Thyroid gland (tissue), 4 donors: ENCODE results near the gene BTBD6.

ENCODE experiments used
- POLR2A ChIP-seq, 2 donors: fragments of 450-650 bp; IDR thresholded peaks; one replicate each; pipeline ENCODE4 v1.6.1; 2017; ENCODE audit warnings: antibody characterized with exemption in 2 of 2, mild to moderate bottlenecking in 2 of 2, moderate library complexity in 1 of 2
- TF ChIP-seq, protein P1 (sequence below), 6 experiments: fragments of 200-600 bp in 3 of 6; fragments of 450-650 bp in 3 of 6; sonication (generic) in 3 of 6; IDR thresholded peaks; one replicate each; pipeline ENCODE4 v1.5.1; 2016 to 2019; ENCODE audit warnings: antibody characterized with exemption in 6 of 6, mild to moderate bottlenecking in 2 of 6, inconsistent platforms in 1 of 6, moderate library complexity in 1 of 6

- TF ChIP-seq, protein P1, sequence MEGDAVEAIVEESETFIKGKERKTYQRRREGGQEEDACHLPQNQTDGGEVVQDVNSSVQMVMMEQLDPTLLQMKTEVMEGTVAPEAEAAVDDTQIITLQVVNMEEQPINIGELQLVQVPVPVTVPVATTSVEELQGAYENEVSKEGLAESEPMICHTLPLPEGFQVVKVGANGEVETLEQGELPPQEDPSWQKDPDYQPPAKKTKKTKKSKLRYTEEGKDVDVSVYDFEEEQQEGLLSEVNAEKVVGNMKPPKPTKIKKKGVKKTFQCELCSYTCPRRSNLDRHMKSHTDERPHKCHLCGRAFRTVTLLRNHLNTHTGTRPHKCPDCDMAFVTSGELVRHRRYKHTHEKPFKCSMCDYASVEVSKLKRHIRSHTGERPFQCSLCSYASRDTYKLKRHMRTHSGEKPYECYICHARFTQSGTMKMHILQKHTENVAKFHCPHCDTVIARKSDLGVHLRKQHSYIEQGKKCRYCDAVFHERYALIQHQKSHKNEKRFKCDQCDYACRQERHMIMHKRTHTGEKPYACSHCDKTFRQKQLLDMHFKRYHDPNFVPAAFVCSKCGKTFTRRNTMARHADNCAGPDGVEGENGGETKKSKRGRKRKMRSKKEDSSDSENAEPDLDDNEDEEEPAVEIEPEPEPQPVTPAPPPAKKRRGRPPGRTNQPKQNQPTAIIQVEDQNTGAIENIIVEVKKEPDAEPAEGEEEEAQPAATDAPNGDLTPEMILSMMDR (IDR thresholded peaks at IDR 0.05) = no peak
- no peak for TF ChIP-seq POLR2A (IDR thresholded peaks at IDR 0.05)
These were observed 32.7 kb upstream of the BTBD6 start for GRCh38 chr14:105215602-105216001.
